ENCODE measurements around the gene GATA5. TPM values are rescaled to one million over a fixed set of nuclear protein-coding genes. Genes with fewer than 3 reads are reported as not detected.

Gene GATA5
- polyA plus RNA-seq, 1 of the 3 experiments (the other 2 are of a cell fraction) = not detected

DNA sequence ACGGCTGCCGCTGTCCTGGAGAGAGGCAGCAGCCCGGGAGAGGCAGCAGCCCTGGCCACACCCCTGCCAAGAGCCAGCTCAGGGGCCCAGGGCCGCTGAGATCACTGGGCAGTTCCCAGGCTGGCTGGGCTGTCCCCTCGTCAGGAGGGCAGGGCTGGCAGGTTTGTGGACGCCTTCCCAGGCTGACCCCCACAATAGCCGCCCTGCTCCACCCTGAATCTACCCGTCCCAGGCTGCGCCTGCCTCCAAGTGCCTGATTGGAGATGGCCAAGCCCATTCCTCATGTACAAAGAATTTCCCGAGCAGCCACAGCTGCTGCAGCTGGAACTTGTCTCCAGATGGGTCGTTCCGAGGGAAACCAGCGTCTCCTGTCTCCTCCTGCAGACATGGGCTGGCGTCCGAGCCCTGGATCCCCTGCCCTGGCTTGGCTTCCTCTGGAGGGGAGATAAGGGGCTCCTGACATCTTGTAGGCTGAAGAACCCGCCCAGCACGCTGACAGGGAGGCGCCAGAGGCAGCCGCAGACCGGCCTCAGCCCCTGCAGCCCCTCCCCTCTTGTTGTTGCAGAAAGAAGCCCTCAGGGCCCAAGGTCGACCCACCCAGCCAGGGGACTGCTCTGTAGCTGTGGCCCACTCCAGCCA lies 9.4 kb upstream of the GATA5 start:
- Histone ChIP-seq H3K9me3 (no peaks in the 10 kb centered on the region), H3K36me3 (replicated peaks in 1 of 2; ENCODE audit: control insufficient read depth in 1 of 2, insufficient read depth in 2 of 2, low read length in 1 of 2) (no peaks in the 10 kb centered on the region), H3K27ac (ENCODE audit: low read depth in 2 of 2, low read length in 1 of 2) (no peak overlapping the region), H3K4me3 (ENCODE audit: low read depth in 2 of 2, low read length in 1 of 2) (no peak overlapping the region), H3K4me1 (ENCODE audit: control insufficient read depth in 1 of 2, insufficient read depth in 2 of 2, low read depth in 1 of 2, low read length in 1 of 2) (no peaks in the 10 kb centered on the region; a peak in 1 of 4 replicates), H3K9ac (no peak overlapping the region), H3K79me2 (ENCODE audit: insufficient read depth) (no peaks in the 10 kb centered on the region), H3F3A (replicated peaks; ENCODE audit: insufficient read depth) (no peaks in the 10 kb centered on the region), H4K20me1 (ENCODE audit: insufficient read depth) (no peaks in the 10 kb centered on the region), H2AFZ (ENCODE audit: low read depth) (no peak overlapping the region), H3K9me2 (no peaks in the 10 kb centered on the region), H3K4me2 (no peak overlapping the region), H3K27me3 (ENCODE audit: insufficient read depth) (peaks cover 17% of the 10 kb centered on the region; the same call in 1 of the 2 replicates)
- POLR2A ChIA-PET = no interaction called here
- no peak for TF ChIP-seq YY1 (IDR thresholded peaks at IDR 0.05; ENCODE audit: low read depth)
- no peak for TF ChIP-seq RFX5 (IDR thresholded peaks at IDR 0.05; ENCODE audit: low read length)
- TF ChIP-seq, protein P1, sequence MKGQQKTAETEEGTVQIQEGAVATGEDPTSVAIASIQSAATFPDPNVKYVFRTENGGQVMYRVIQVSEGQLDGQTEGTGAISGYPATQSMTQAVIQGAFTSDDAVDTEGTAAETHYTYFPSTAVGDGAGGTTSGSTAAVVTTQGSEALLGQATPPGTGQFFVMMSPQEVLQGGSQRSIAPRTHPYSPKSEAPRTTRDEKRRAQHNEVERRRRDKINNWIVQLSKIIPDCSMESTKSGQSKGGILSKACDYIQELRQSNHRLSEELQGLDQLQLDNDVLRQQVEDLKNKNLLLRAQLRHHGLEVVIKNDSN (IDR thresholded peaks at IDR 0.05; ENCODE audit: borderline replicate concordance, low read depth) = no peak
- TF ChIP-seq MEF2A (IDR thresholded peaks at IDR 0.05; ENCODE audit: borderline replicate concordance, low read depth) = no peak
- no peak for TF ChIP-seq SIN3A (IDR thresholded peaks at IDR 0.05; ENCODE audit: borderline replicate concordance, low read depth, low read length)
- CTCF ChIA-PET = interaction anchor here (0.8 to 2.7 kb wide), 3 partner anchors 15 to 132 kb away, joined by 4 to 9 read pairs (median 5); no protein-coding TSS in a partner anchor
- 38% methylated on average over 12 of the region's 21 CpGs for WGBS (ENCODE audit: low lambda C conversion rate)
- no peak for DNase-seq

DNA sequence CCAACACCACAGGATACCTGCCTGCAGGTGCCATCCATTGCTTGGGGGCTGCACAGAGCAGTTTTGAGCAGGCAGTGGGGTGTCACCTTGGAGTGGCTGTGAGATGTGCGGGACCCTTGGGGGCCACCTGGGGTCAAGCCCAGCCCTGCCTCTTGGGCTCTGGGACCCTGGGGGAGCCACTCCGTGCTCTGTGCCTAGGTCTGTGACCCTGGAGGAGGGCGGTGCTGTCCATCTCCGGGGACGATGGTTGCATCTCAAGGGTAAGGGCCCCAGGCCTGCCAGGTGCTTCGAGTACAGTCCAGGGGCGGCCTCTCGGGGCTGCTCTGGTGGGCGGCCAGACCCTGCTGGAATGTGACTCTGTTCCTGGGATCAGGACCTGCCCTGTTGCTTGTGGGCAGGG lies 8.7 kb upstream of the GATA5 start:
- no peaks in the 10 kb centered on the region for H3K9me3 ChIP-seq
- H3K4me2 ChIP-seq = no peak overlapping the region
- H3K9ac ChIP-seq = no peak overlapping the region
- H3K27ac ChIP-seq (ENCODE audit: low read depth in 2 of 2, low read length in 1 of 2) = no peak overlapping the region
- ChIA-PET CTCF (interaction anchor here (2.0 kb wide), 1 partner anchor 74 kb away, joined by 5 read pairs; no protein-coding TSS in a partner anchor), POLR2A (no interaction called here)
- no peaks in the 10 kb centered on the region; a peak in 1 of 4 replicates for H3K4me1 ChIP-seq (ENCODE audit: control insufficient read depth in 1 of 2, insufficient read depth in 2 of 2, low read depth in 1 of 2, low read length in 1 of 2)
- no peak for DNase-seq
- H3K9me2 ChIP-seq = no peaks in the 10 kb centered on the region
- H4K20me1 ChIP-seq (ENCODE audit: insufficient read depth) = no peaks in the 10 kb centered on the region
- H3K79me2 ChIP-seq (ENCODE audit: insufficient read depth) = no peaks in the 10 kb centered on the region
- no peak overlapping the region for H2AFZ ChIP-seq (ENCODE audit: low read depth)
- H3K27me3 ChIP-seq (ENCODE audit: insufficient read depth) = peaks cover 18% of the 10 kb centered on the region; the same call in 1 of the 2 replicates
- H3F3A ChIP-seq (replicated peaks; ENCODE audit: insufficient read depth) = no peaks in the 10 kb centered on the region
- no peaks in the 10 kb centered on the region for H3K36me3 ChIP-seq (replicated peaks in 1 of 2; ENCODE audit: control insufficient read depth in 1 of 2, insufficient read depth in 2 of 2, low read length in 1 of 2)
- no peak for TF ChIP-seq EP300 (IDR thresholded peaks at IDR 0.05; ENCODE audit: borderline replicate concordance in 1 of 2, low read depth in 1 of 2, low read length in 1 of 2)
- no peak for TF ChIP-seq MEF2A (IDR thresholded peaks at IDR 0.05; ENCODE audit: borderline replicate concordance, low read depth)
- no peak for TF ChIP-seq ELF1 (IDR thresholded peaks at IDR 0.05)
- no peak for TF ChIP-seq POLR2AphosphoS5 (IDR thresholded peaks at IDR 0.05; ENCODE audit: low read depth, low read length)
- TF ChIP-seq, protein P2, sequence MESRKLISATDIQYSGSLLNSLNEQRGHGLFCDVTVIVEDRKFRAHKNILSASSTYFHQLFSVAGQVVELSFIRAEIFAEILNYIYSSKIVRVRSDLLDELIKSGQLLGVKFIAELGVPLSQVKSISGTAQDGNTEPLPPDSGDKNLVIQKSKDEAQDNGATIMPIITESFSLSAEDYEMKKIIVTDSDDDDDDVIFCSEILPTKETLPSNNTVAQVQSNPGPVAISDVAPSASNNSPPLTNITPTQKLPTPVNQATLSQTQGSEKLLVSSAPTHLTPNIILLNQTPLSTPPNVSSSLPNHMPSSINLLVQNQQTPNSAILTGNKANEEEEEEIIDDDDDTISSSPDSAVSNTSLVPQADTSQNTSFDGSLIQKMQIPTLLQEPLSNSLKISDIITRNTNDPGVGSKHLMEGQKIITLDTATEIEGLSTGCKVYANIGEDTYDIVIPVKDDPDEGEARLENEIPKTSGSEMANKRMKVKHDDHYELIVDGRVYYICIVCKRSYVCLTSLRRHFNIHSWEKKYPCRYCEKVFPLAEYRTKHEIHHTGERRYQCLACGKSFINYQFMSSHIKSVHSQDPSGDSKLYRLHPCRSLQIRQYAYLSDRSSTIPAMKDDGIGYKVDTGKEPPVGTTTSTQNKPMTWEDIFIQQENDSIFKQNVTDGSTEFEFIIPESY (IDR thresholded peaks at IDR 0.05; ENCODE audit: borderline replicate concordance, low read depth) = no peak
- TF ChIP-seq YY1 (IDR thresholded peaks at IDR 0.05; ENCODE audit: low read depth) = no peak
- no peak for TF ChIP-seq RCOR1 (IDR thresholded peaks at IDR 0.05; ENCODE audit: low read length)
- TF ChIP-seq CHD2 (IDR thresholded peaks at IDR 0.05; ENCODE audit: low read length, partially characterized antibody) = no peak
- TF ChIP-seq RXRA (IDR thresholded peaks at IDR 0.05; ENCODE audit: borderline replicate concordance, low read depth) = no peak
- TF ChIP-seq, protein P3, sequence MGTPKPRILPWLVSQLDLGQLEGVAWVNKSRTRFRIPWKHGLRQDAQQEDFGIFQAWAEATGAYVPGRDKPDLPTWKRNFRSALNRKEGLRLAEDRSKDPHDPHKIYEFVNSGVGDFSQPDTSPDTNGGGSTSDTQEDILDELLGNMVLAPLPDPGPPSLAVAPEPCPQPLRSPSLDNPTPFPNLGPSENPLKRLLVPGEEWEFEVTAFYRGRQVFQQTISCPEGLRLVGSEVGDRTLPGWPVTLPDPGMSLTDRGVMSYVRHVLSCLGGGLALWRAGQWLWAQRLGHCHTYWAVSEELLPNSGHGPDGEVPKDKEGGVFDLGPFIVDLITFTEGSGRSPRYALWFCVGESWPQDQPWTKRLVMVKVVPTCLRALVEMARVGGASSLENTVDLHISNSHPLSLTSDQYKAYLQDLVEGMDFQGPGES (IDR thresholded peaks at IDR 0.05; ENCODE audit: low read depth, low read length) = no peak
- no peak for TF ChIP-seq RFX5 (IDR thresholded peaks at IDR 0.05; ENCODE audit: low read length)
- no peak for TF ChIP-seq SIN3A (IDR thresholded peaks at IDR 0.05; ENCODE audit: borderline replicate concordance, low read depth, low read length)
- TF ChIP-seq GATA2 (CRISPR knock-in tag; IDR thresholded peaks at IDR 0.05) = no peak
- TF ChIP-seq FOXJ3 (CRISPR knock-in tag; IDR thresholded peaks at IDR 0.05) = no peak
- TF ChIP-seq TCF12 (IDR thresholded peaks at IDR 0.05) = no peak
- TF ChIP-seq, protein P4, sequence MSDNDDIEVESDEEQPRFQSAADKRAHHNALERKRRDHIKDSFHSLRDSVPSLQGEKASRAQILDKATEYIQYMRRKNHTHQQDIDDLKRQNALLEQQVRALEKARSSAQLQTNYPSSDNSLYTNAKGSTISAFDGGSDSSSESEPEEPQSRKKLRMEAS (IDR thresholded peaks at IDR 0.05; ENCODE audit: low read depth) = no peak
- H3K4me3 ChIP-seq (ENCODE audit: low read depth in 2 of 2, low read length in 1 of 2) = no peak overlapping the region
- WGBS (ENCODE audit: low lambda C conversion rate) = 62% methylated on average over 2 of the region's 9 CpGs
